Measurements from ENCODE around the gene SERPINB13. TPM values are rescaled to one million over a fixed set of nuclear protein-coding genes. Genes with fewer than 3 reads are reported as not detected.

Gene SERPINB13, protein sequence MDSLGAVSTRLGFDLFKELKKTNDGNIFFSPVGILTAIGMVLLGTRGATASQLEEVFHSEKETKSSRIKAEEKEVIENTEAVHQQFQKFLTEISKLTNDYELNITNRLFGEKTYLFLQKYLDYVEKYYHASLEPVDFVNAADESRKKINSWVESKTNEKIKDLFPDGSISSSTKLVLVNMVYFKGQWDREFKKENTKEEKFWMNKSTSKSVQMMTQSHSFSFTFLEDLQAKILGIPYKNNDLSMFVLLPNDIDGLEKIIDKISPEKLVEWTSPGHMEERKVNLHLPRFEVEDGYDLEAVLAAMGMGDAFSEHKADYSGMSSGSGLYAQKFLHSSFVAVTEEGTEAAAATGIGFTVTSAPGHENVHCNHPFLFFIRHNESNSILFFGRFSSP
- total RNA-seq (2022; extraction: Qiagen RNA extraction; ENCODE audit: low read depth): not detected in 5 replicates

DNA sequence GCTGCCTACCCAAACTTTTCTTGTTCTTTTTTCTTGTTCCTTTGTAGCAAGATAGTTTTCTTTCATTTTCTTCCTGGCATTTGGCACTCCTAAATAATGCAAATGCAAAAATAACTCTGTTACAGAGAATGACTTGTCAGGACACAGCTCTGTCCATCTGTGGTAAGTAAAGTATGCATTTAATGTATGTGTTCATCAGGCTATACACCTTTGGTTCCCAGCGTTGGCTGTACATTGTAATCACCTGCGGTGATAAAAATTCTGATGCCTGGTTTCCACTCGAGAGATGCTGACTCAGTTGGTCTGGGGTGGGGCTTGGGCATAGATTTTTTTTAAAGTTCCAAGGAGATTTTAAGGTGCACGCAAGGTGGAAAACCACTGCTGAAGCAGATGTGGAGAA lies at the start of gene SERPINB13:
TSS of gene SERPINB13 (plus strand) at position 378 of the 400 bp plus-strand sequence. CDS start 1,325 bp downstream, outside the sequence.

DNA sequence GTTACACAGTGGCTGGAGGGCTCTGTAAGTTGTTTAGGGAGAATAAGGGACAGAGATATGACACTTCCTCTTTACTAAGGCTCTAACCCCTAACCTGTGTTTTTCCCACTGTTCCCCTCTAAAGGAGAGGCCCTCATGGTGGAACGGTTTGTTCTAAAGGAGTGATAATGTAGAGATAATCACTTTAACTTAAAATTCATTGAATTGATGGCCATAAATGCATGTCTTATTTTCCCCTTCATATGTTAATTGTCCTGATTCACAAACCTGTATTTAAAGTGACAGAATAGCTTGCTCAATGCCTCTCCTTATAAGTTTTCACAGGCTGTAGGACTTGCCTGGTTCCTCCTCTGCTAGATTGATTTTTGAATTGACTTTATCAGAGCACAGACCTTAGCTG lies 45.1 kb upstream of the SERPINB13 start, which contains the start of gene SERPINB12:
TSS of gene SERPINB12 (plus strand) at position 301 of the 400 bp plus-strand sequence. CDS start 13,791 bp downstream, outside the sequence.

DNA sequence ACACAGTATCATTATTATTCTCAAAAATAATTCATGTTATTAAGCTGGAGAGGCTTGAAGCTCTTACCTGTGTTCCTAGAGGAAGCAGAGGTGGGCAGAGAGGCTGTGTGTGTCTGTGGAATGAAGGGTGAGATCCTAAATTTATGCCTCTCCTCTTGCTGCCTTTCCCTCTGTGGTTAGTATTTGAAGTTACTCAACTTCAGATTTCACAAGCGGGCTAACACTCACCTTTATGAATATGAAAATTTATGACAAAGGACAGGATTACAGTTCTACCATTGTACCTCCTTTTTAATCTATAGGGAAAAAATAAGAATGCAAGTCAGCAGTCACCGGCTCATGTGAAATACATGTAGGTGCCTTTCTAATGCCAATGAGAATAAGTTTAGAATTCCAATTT lies 57.0 kb downstream of the SERPINB13 start, which contains the start of gene SERPINB4:
TSS of gene SERPINB4 (minus strand) at position 115 of the 400 bp plus-strand sequence. CDS start 679 bp downstream, outside the sequence.

Other genes with a start within 250 kb of the SERPINB13 start
- 35.9 to 46.2 TPM (median 37.6 TPM) in 5 replicates for gene KDSR, start 220.1 kb upstream of the SERPINB13 start, total RNA-seq (2022; extraction: Qiagen RNA extraction; ENCODE audit: low read depth)
- 19.7 to 25.0 TPM (median 20.9 TPM) in 5 replicates for gene VPS4B, start 164.9 kb upstream of the SERPINB13 start, total RNA-seq (2022; extraction: Qiagen RNA extraction; ENCODE audit: low read depth)
- 0.07 to 0.16 TPM (median 0.10 TPM) in 4 of 5 replicates, not detected in the other for gene SERPINB5, start 110.4 kb upstream of the SERPINB13 start, total RNA-seq (2022; extraction: Qiagen RNA extraction; ENCODE audit: low read depth)
- not detected in 5 replicates for gene SERPINB12, start 45.0 kb upstream of the SERPINB13 start, total RNA-seq (2022; extraction: Qiagen RNA extraction; ENCODE audit: low read depth)
- 0.16 to 0.26 TPM (median 0.20 TPM) in 5 replicates for gene SERPINB4, start 56.9 kb downstream of the SERPINB13 start, total RNA-seq (2022; extraction: Qiagen RNA extraction; ENCODE audit: low read depth)
- 0.09 to 0.26 TPM (median 0.17 TPM) in 4 of 5 replicates, not detected in the other for gene SERPINB3, start 74.5 kb downstream of the SERPINB13 start, total RNA-seq (2022; extraction: Qiagen RNA extraction; ENCODE audit: low read depth)
- 0.11 TPM in 1 of 5 replicates, not detected in the others for gene SERPINB11, start 115.6 kb downstream of the SERPINB13 start, total RNA-seq (2022; extraction: Qiagen RNA extraction; ENCODE audit: low read depth)
- 1.7 to 3.3 TPM (median 2.8 TPM) in 5 replicates for gene SERPINB7, start 188.1 kb downstream of the SERPINB13 start, total RNA-seq (2022; extraction: Qiagen RNA extraction; ENCODE audit: low read depth)

Data from A549 treated with CpdA at 1 μM for 4 hours (cell line).